ES-I3 (cell line): Measurements from ENCODE around the gene ANKRD45.
"Not testable (repeated sequence)": the region's sequence is repeated elsewhere in the genome, so short reads cannot be mapped to it uniquely, and the experiment has no call there.

Source experiments
- H3K36me3 ChIP-seq: 2 replicates; pipeline ENCODE4 v1.6.1; 2013; ENCODE audit warnings: mild to moderate bottlenecking, low read length, control low read depth, moderate library complexity; ENCODE audit not compliant: insufficient read depth
- H3K4me1 ChIP-seq: 2 replicates; pipeline ENCODE4 v1.6.1; 2013; ENCODE audit warnings: mild to moderate bottlenecking, control low read depth, low read length; ENCODE audit not compliant: insufficient read depth
- H3K9ac ChIP-seq: 2 replicates; pipeline ENCODE4 v1.6.1; 2013; ENCODE audit warnings: low read depth, mild to moderate bottlenecking, low read length, moderate library complexity
- H3K9me3 ChIP-seq: 2 replicates; pipeline ENCODE4 v1.6.1; 2013; ENCODE audit warnings: mild to moderate bottlenecking, low read length, moderate library complexity; ENCODE audit not compliant: control insufficient read depth, insufficient read depth

The ANKRD45 gene, protein sequence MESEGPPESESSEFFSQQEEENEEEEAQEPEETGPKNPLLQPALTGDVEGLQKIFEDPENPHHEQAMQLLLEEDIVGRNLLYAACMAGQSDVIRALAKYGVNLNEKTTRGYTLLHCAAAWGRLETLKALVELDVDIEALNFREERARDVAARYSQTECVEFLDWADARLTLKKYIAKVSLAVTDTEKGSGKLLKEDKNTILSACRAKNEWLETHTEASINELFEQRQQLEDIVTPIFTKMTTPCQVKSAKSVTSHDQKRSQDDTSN

GRCh38 chr1:173669491-173669941 is at the start of gene ANKRD45:
ANKRD45 (minus strand) TSS chr1:173669851; CDS start chr1:173659418, 10,433 bp downstream.
- no peaks in the 10 kb centered on the region for H3K9me3 ChIP-seq
- H3K9ac ChIP-seq: peak within 1 kb of the TSS; percentile 58
- H3K36me3 ChIP-seq: no peaks in the 10 kb centered on the region
- no peaks in the 10 kb centered on the region for H3K4me1 ChIP-seq

GRCh38 chr1:173717238-173717637 is 47.6 kb upstream of the ANKRD45 start:
- H3K9me3 ChIP-seq: no peaks in the 10 kb centered on the region
- no peaks in the 10 kb centered on the region for H3K4me1 ChIP-seq
- H3K9ac ChIP-seq: no peak overlapping the region
- no peaks in the 10 kb centered on the region; the same call in 1 of the 2 replicates for H3K36me3 ChIP-seq

DNA sequence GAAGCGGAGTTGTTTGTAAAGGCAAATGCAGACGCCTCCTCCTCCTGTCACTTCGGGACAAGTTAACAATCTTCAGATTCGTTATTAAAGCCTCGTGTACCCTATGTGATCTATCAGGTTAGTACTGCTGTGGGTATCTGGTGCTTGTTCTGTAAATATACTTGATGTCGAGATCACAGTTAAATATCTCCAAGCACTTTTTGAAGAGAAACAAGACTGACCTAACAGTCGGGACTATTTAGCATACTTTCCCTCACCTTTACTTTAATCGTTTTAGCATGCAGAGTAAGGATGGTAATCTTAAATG is 45.8 kb upstream of the ANKRD45 start:
- H3K36me3 ChIP-seq: no peaks in the 10 kb centered on the region; the same call in 1 of the 2 replicates
- H3K4me1 ChIP-seq: no peaks in the 10 kb centered on the region
- H3K9me3 ChIP-seq: no peaks in the 10 kb centered on the region
- H3K9ac ChIP-seq: peak overlapping the region; percentile 82

DNA sequence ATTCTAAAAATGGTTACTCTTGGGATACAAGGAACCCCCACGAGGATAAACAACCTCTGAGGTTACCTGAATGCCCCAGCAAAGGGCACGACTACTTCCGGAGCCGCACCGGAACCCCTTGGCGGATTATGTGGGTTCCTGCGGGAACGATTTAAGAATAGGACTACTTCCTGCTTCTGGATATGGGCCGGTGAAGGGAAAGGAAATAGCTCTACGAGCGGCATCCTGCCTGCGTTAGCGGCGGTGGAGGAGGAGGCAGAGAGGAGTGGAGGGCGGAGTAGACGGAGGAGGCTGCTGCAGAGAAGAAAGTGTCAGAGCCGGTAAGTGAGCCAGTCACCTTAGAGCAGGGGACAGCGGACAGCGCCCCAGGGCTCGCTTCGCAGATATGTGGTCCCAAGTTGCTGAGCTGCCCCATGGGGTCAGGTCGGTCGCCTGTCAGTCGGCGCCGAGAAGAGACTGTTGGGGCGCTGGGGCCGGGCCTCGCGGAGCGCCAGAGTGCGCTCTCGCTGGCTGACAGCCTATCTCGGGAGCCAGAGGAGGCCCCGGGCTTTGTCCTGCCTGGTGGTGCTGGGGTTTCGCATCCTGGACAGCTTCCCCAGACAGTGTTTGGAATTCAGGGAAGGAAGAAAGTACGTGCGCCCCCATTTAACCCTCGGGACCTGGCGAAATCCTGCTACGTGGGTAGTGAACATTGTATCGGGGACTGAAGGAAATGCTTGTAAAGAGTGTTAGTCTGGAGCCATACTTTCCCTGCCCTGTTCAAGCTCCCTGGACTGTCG is 45.3 kb upstream of the ANKRD45 start, which contains the start of gene KLHL20:
Gene KLHL20, plus strand, starts transcription at position 223 of the 779 bp plus-strand sequence. CDS start 1,063 bp downstream, outside the sequence.
- no peaks in the 10 kb centered on the region for H3K9me3 ChIP-seq
- H3K4me1 ChIP-seq: no peaks in the 10 kb centered on the region
- peak within 1 kb of the TSS; percentile 82 for H3K9ac ChIP-seq
- no peaks in the 10 kb centered on the region; the same call in 1 of the 2 replicates for H3K36me3 ChIP-seq

- H3K9me3 ChIP-seq: no peaks in the 10 kb centered on the region
- H3K4me1 ChIP-seq: no peaks in the 10 kb centered on the region
- H3K36me3 ChIP-seq: no peaks in the 10 kb centered on the region; the same call in 1 of the 2 replicates
- peak overlapping the region; percentile 82; the same call in 1 of the 2 replicates for H3K9ac ChIP-seq
These were observed 44.7 kb upstream of the ANKRD45 start for GRCh38 chr1:173714441-173714758.

- H3K4me1 ChIP-seq: no peaks in the 10 kb centered on the region
These were observed 39.1 kb upstream of the ANKRD45 start for GRCh38 chr1:173708787-173709186.

GRCh38 chr1:173705117-173705516 is 35.5 kb upstream of the ANKRD45 start:
- no peaks in the 10 kb centered on the region for H3K4me1 ChIP-seq
- no peaks in the 10 kb centered on the region for H3K9me3 ChIP-seq
- H3K9ac ChIP-seq: no peak overlapping the region
- no peaks in the 10 kb centered on the region for H3K36me3 ChIP-seq

More at GRCh38 chr1:173708787-173709186, 39.1 kb upstream of the ANKRD45 start:
- H3K9ac ChIP-seq: no peak overlapping the region
- H3K9me3 ChIP-seq: no peaks in the 10 kb centered on the region
- H3K36me3 ChIP-seq: no peaks in the 10 kb centered on the region

DNA sequence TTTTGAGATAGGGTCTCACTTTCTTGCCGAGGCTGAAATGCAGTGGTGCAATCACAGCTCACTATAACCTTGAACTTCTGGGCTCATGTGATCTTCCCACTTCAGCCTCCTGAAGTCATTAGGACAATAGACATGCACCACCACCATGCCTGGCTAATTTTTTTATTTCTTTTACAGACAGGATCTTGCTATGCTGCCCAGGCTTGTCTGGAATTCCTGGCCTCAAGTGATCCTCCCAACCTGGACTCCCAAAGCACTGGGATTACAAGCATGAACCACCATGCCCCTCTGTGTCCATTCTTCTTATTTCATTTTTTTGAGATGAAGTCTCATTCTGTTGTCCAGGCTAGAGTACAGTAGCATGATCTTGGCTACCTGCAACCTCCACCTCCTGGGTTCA is 33.1 kb upstream of the ANKRD45 start:
- Histone ChIP-seq H3K9me3 (no peaks in the 10 kb centered on the region), H3K4me1 (no peaks in the 10 kb centered on the region), H3K36me3 (no peaks in the 10 kb centered on the region), H3K9ac (no peak overlapping the region)

DNA sequence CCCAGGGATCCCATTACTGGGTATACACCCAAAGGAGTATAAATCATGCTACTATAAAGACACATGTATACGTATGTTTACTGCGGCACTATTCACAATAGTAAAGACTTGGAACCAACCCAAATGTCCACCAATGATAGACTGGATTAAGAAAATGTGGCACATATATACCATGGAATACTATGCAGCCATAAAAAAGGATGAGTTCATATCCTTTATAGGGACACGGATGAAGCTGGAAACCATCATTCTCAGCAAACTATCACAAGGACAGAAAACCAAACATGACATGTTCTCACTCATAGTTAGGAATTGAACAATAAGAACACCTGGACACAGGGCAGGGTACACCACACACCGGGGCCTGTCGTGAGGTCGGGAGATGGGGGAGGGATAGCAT is 31.6 kb upstream of the ANKRD45 start:
- H3K36me3 ChIP-seq, H3K9ac ChIP-seq, H3K4me1 ChIP-seq, H3K9me3 ChIP-seq: not testable (repeated sequence)

DNA sequence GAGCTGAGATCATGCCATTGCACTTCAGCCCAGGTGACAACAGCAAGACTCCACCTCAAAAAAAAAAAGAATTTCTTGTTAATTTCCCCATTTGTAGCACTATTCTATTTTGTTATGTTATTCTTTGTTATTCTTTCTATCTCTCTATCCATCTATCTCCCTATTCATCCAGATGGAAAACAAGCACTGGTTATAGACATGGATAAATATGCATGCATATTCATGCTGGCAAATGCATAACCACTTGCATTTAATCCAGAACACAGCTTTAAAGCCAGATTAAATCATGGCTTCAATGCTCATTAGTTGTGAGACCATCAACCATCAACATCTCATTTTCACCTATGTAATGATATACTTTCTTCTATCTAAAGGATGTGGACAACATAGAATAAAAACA is 23.6 kb upstream of the ANKRD45 start:
- Histone ChIP-seq H3K9ac (no peak overlapping the region), H3K9me3 (no peaks in the 10 kb centered on the region; the same call in 1 of the 2 replicates), H3K4me1 (no peaks in the 10 kb centered on the region), H3K36me3 (no peaks in the 10 kb centered on the region)

- Histone ChIP-seq H3K9me3 (no peaks in the 10 kb centered on the region), H3K9ac (no peak overlapping the region), H3K36me3 (no peaks in the 10 kb centered on the region), H3K4me1 (peaks cover 1% of the 10 kb centered on the region; the same call in 1 of the 2 replicates)
These were observed 18.6 kb upstream of the ANKRD45 start for GRCh38 chr1:173688300-173688699.

DNA sequence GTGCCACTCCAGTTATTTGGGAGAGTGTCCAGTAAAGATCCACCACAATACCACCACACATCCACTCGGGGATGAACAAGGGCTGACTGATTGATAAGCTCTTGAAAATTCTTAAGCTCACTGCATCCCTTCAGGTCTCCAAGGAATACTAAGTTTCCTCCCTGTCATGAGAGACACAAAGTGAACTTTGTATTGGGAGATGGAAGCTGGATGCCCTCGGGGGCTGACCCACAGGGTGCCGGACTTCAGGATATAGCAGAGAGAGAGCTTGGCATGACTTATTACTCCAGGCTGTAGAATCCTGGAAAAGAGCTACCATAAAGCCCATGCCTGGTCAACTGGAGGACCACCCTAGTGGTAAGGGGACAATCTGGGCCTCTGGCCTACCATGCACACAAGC is 15.5 kb upstream of the ANKRD45 start:
- peaks cover 15% of the 10 kb centered on the region for H3K4me1 ChIP-seq
- not testable (repeated sequence) for H3K36me3 ChIP-seq, H3K9me3 ChIP-seq, H3K9ac ChIP-seq

DNA sequence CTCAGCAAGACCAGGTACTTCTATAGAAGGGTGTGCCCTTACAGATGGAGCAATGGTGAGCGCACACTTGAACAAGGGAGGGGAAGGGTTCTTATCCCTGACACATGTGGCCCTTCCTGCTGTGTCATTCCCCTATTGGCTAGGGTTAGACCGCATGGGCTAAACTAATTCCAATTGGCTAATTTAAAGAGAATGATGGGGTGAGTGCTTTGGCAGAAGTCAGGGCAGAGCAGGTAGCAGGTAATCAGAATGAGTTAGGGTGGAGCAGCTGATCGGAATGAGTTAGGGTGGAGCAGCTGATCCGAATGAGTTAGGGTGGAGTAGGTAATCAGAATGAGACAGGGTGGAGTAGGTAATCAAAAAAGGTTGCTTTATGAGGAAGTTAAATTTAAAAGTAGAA is 14.2 kb upstream of the ANKRD45 start:
- H3K36me3 ChIP-seq, H3K9me3 ChIP-seq, H3K9ac ChIP-seq: not testable (repeated sequence)
- peaks cover 15% of the 10 kb centered on the region for H3K4me1 ChIP-seq

DNA sequence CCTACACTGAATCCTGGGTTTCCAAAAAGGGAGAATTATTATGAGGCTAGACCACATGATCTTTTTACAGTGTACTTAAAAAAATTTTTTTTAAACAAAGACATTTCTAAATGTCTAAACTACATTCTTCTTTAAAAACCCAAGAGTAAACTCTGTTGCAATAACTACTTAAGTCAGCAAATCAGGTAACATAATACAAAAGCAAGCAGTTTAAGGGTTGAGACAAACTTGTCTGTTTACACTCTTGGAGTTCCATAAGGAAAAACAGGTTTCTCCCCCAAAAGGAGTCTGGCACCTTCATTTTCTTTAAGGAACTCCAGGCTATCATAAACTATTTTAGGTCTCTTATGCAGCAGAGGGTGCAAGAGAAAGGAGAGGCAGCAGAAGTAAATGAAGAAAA is 12.5 kb upstream of the ANKRD45 start:
- Histone ChIP-seq H3K9me3 (peaks cover 3% of the 10 kb centered on the region; the same call in 1 of the 2 replicates), H3K4me1 (peaks cover 15% of the 10 kb centered on the region), H3K9ac (peak overlapping the region; percentile 29; the same call in 1 of the 2 replicates), H3K36me3 (no peaks in the 10 kb centered on the region)

DNA sequence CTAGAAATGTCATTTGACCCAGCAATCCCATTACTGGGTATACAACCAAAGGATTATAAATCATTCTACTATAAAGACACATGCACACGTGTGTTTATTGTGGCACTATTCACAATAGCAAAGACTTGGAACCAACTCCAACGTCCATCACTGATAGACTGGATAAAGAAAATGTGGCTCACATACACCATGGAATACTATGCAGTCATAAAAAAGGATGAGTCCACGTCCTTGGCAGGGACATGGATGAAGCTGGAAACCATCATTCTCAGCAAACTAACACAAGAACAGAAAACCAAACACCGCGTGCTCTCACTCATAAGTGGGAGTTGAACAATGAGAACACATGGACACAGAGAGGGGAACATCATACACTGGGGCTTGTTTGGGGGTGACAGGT is 10.5 kb upstream of the ANKRD45 start:
- not testable (repeated sequence) for H3K9me3 ChIP-seq, H3K9ac ChIP-seq, H3K36me3 ChIP-seq
- H3K4me1 ChIP-seq: peaks cover 15% of the 10 kb centered on the region
